Suprapubic skin (tissue), 4 donors: ENCODE data around the gene DSTYK. TPM values are rescaled to one million over a fixed set of nuclear protein-coding genes. Genes with fewer than 3 reads are reported as not detected.

Source experiments
- DNase-seq, 2 donors: peaks; one replicate each; pipeline ENCODE4 v3.0.0-alpha.2; 2019; ENCODE audit warnings: low spot score in 2 of 2
- H3K27ac ChIP-seq: fragments of 200-600 bp; sonication (generic); one replicate; pipeline ENCODE4 v1.5.1; 2019
- H3K27me3 ChIP-seq: fragments of 200-600 bp; sonication (generic); one replicate; pipeline ENCODE4 v1.5.1; 2019
- H3K36me3 ChIP-seq: fragments of 200-600 bp; sonication (generic); one replicate; pipeline ENCODE4 v1.5.1; 2019
- H3K4me1 ChIP-seq: fragments of 200-600 bp; sonication (generic); one replicate; pipeline ENCODE4 v1.5.1; 2019
- H3K4me3 ChIP-seq: fragments of 200-600 bp; sonication (generic); one replicate; pipeline ENCODE4 v1.5.1; 2019; ENCODE audit warnings: mild to moderate bottlenecking
- H3K9me3 ChIP-seq: fragments of 200-600 bp; sonication (generic); one replicate; pipeline ENCODE4 v1.5.1; 2019
- CTCF ChIP-seq, 2 donors: fragments of 200-600 bp in 1 of 2; fragments of 450-650 bp in 1 of 2; sonication (generic) in 1 of 2; IDR thresholded peaks; one replicate each; pipeline ENCODE4 v1.5.1; 2016 to 2019; ENCODE audit warnings: antibody characterized with exemption in 2 of 2, mild to moderate bottlenecking in 1 of 2, moderate library complexity in 1 of 2
- EP300 ChIP-seq: sonication (generic); formaldehyde crosslinking; IDR thresholded peaks from one replicate; pipeline ENCODE4 v1.6.1; 2017; ENCODE audit warnings: antibody characterized with exemption
- POLR2A ChIP-seq, 2 donors: fragments of 450-650 bp; IDR thresholded peaks; one replicate each; pipeline ENCODE4 v1.6.1; 2017; ENCODE audit warnings: antibody characterized with exemption in 2 of 2, mild to moderate bottlenecking in 2 of 2, moderate library complexity in 2 of 2
- POLR2AphosphoS5 ChIP-seq, 3 donors: sonication (generic); formaldehyde crosslinking; IDR thresholded peaks; one replicate each; pipeline ENCODE4 v1.6.1; 2017; ENCODE audit warnings: antibody characterized with exemption in 3 of 3
- WGBS: methylation state at CpG from one replicate; pipeline ENCODE4 v1.1.5; 2018; 5-methylcytosine and 5-hydroxymethylcytosine counted together
- total RNA-seq, 4 donors: library from RNA; depleted of rRNA; stranded (reverse); fragments of >200 nt; gene quantifications; one replicate each; pipeline ENCODE4 v1.1.0, GENCODE V29; 2016

Gene DSTYK
- total RNA-seq, 4 donors from 2014 or later, result 12.3 to 19.5 (median 17.4) TPM

GRCh38 chr1:205258261-205258691 is 46.8 kb upstream of the DSTYK start:
- TF ChIP-seq POLR2AphosphoS5 (IDR thresholded peaks at IDR 0.05) (no peak), CTCF (IDR thresholded peaks at IDR 0.05) (no peak), EP300 (no peak), POLR2A (IDR thresholded peaks at IDR 0.05) (no peak)
- Histone ChIP-seq H3K4me1 (peaks cover 30% of the 10 kb centered on the region), H3K9me3 (no peaks in the 10 kb centered on the region), H3K36me3 (no peaks in the 10 kb centered on the region), H3K27ac (peak overlapping the region; percentile 15), H3K4me3 (no peak overlapping the region), H3K27me3 (no peaks in the 10 kb centered on the region)
- 93% methylated on average over 4 of the region's 7 CpGs for WGBS
- no peak for DNase-seq

GRCh38 chr1:205257735-205258134 is 46.2 kb upstream of the DSTYK start:
- H3K4me3 ChIP-seq, result no peak overlapping the region
- no peaks in the 10 kb centered on the region for H3K27me3 ChIP-seq
- peak overlapping the region; percentile 15 for H3K27ac ChIP-seq
- no peak for DNase-seq
- no peaks in the 10 kb centered on the region for H3K9me3 ChIP-seq
- WGBS, result 74% methylated on average over 2 of the region's 2 CpGs
- H3K36me3 ChIP-seq, result no peaks in the 10 kb centered on the region
- TF ChIP-seq CTCF (IDR thresholded peaks at IDR 0.05) (no peak), POLR2AphosphoS5 (IDR thresholded peaks at IDR 0.05) (no peak), EP300 (no peak), POLR2A (IDR thresholded peaks at IDR 0.05) (no peak)
- peaks cover 30% of the 10 kb centered on the region for H3K4me1 ChIP-seq

GRCh38 chr1:205256951-205257625 is 45.6 kb upstream of the DSTYK start:
- no peak for DNase-seq
- no peak overlapping the region for H3K27ac ChIP-seq
- H3K27me3 ChIP-seq, result no peaks in the 10 kb centered on the region
- H3K36me3 ChIP-seq, result no peaks in the 10 kb centered on the region
- H3K9me3 ChIP-seq, result no peaks in the 10 kb centered on the region
- WGBS, result 93% methylated on average over 5 of the region's 19 CpGs
- TF ChIP-seq CTCF (IDR thresholded peaks at IDR 0.05) (no peak), POLR2A (IDR thresholded peaks at IDR 0.05) (no peak), EP300 (no peak), POLR2AphosphoS5 (IDR thresholded peaks at IDR 0.05) (no peak)
- H3K4me1 ChIP-seq, result peaks cover 28% of the 10 kb centered on the region
- no peak overlapping the region for H3K4me3 ChIP-seq

DNA sequence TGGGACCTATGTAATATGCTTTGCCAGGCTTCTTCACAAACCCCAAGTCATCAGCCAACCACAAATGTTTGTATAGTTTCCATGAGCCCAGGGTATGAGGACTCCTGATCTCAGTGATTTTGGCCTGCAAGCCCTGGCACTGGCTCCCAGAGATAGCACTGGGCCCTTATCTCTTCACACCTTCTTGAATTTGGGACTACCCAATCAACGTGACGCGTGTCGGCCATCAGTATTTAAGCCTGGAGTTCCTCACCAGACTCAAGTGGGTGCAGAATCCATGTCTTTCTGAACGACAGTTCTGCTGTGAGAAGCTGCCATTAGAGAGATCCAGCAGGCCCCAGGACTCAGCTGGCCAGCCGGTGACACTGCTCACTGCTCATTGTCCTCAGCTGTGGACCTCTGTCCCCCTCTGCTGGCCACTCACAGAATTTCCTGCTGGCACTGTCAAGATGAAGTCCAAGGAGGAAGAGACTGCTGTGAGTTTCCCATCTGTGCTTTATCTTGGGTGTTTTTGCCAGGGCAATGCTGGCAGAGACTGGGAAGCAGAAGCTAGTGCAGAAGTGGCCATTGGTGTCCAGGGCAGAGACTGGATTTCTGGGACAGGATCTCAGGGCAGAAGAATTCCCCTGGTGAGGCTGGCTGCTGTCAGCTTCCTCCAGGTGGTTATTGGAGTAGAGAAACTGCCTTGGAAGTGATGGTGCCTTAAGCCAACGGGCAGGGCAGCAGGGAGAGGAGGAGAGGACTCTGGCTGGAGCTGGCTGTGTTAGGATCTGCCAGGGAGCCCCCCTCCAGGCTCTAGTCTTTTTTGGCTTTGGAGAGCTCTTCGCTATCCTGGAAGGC is 44.7 kb upstream of the DSTYK start:
- H3K4me1 ChIP-seq, result peaks cover 25% of the 10 kb centered on the region
- WGBS, result 46% methylated on average over 7 of the region's 8 CpGs
- TF ChIP-seq POLR2AphosphoS5 (IDR thresholded peaks at IDR 0.05) (no peak), CTCF (IDR thresholded peaks at IDR 0.05) (peak; percentile 93 to 97)
- H3K36me3 ChIP-seq, result no peaks in the 10 kb centered on the region
- peak; percentile 93 to 95 for DNase-seq
- no peak overlapping the region for H3K4me3 ChIP-seq
- no peaks in the 10 kb centered on the region for H3K27me3 ChIP-seq
- no peak overlapping the region for H3K27ac ChIP-seq
- no peaks in the 10 kb centered on the region for H3K9me3 ChIP-seq

GRCh38 chr1:205251576-205251975 is 40.1 kb upstream of the DSTYK start:
- no peaks in the 10 kb centered on the region for H3K27me3 ChIP-seq
- no peaks in the 10 kb centered on the region for H3K36me3 ChIP-seq
- H3K4me1 ChIP-seq, result peaks cover 34% of the 10 kb centered on the region
- no peak overlapping the region for H3K27ac ChIP-seq
- TF ChIP-seq CTCF (IDR thresholded peaks at IDR 0.05), result no peak
- TF ChIP-seq POLR2AphosphoS5 (IDR thresholded peaks at IDR 0.05), result no peak
- no peak overlapping the region for H3K4me3 ChIP-seq
- DNase-seq, result no peak
- H3K9me3 ChIP-seq, result no peaks in the 10 kb centered on the region
- 69% methylated on average over 5 of the region's 5 CpGs for WGBS
